SK-N-SH (cell line): ENCODE measurements around the gene CFAP70.

Source experiments
- CTCF ChIP-seq: fragments of 200-600 bp; sonication (generic); IDR thresholded peaks from 2 replicates; pipeline ENCODE4 v1.6.1; 2017; ENCODE audit warnings: antibody characterized with exemption, mild to moderate bottlenecking, moderate library complexity
- FOXM1 ChIP-seq: IDR thresholded peaks from 2 replicates; pipeline ENCODE4 v1.4.0; 2012; ENCODE audit warnings: low read depth, mild to moderate bottlenecking
- POLR2AphosphoS5 ChIP-seq: IDR thresholded peaks from 2 replicates; pipeline ENCODE4 v1.6.1; 2012; ENCODE audit warnings: low read depth, low read length
- YY1 ChIP-seq: IDR thresholded peaks from 2 replicates; pipeline ENCODE4 v1.4.0; 2012; ENCODE audit warnings: low read depth, mild to moderate bottlenecking

- TF ChIP-seq FOXM1 (no peak), YY1 (no peak), CTCF (no peak), POLR2AphosphoS5 (no peak)
These were observed 8.0 kb upstream of the CFAP70 start for GRCh38 chr10:73366381-73367298.
